Measurements from ENCODE around the gene RELN. TPM values are rescaled to one million over a fixed set of nuclear protein-coding genes. Genes with fewer than 3 reads are reported as not detected.
"Not testable (repeated sequence)": the region's sequence is repeated elsewhere in the genome, so short reads cannot be mapped to it uniquely, and the experiment has no call there.

The RELN gene
- total RNA-seq, 2 donors from 2014 or later: 6.9 to 8.0 TPM

DNA sequence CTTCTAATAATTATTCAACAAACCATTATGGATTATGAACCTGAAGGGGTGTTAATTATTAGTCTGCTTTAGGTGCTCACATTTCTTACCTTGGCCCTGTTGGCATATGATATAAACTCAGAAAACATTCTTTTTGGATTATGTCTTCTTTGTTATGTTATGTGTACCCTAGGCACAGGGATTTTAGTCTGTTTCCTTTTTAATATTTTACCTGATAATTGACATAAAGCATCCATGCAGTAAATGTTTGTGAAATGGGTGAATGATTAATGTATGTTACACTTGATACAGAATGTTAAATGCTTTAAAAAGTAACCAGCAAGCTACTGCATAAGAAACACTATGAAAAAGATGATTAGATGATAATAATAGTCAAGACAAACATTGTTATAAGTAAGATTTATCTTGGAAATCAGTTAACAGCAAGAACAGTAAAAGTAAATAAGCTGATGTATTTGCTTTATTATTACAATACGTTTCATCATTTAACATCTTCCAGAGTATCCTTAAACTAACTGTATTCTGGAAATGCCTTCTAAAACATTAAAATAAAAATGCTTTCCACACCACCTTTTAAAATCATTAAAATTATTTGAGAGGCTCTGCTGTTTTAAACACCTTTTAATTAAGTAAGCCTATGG, 204.7 kb downstream of the RELN start:
- Histone ChIP-seq H3K27ac (no peak overlapping the region), H3K36me3 (no peaks in the 10 kb centered on the region), H3K4me1 (no peaks in the 10 kb centered on the region), H3K27me3 (no peaks in the 10 kb centered on the region), H3K4me3 (no peak overlapping the region), H3K9me3 (no peaks in the 10 kb centered on the region)
- TF ChIP-seq, protein P1, sequence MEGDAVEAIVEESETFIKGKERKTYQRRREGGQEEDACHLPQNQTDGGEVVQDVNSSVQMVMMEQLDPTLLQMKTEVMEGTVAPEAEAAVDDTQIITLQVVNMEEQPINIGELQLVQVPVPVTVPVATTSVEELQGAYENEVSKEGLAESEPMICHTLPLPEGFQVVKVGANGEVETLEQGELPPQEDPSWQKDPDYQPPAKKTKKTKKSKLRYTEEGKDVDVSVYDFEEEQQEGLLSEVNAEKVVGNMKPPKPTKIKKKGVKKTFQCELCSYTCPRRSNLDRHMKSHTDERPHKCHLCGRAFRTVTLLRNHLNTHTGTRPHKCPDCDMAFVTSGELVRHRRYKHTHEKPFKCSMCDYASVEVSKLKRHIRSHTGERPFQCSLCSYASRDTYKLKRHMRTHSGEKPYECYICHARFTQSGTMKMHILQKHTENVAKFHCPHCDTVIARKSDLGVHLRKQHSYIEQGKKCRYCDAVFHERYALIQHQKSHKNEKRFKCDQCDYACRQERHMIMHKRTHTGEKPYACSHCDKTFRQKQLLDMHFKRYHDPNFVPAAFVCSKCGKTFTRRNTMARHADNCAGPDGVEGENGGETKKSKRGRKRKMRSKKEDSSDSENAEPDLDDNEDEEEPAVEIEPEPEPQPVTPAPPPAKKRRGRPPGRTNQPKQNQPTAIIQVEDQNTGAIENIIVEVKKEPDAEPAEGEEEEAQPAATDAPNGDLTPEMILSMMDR (IDR thresholded peaks at IDR 0.05): no peak
- DNase-seq (ENCODE audit: low spot score): no peak

- H3K27me3 ChIP-seq: no peaks in the 10 kb centered on the region
- H3K27ac ChIP-seq: no peak overlapping the region
- no peaks in the 10 kb centered on the region for H3K4me1 ChIP-seq
- no peaks in the 10 kb centered on the region for H3K36me3 ChIP-seq
- DNase-seq (ENCODE audit: low spot score): no peak
- TF ChIP-seq, protein P1 (IDR thresholded peaks at IDR 0.05): no peak
- no peaks in the 10 kb centered on the region for H3K9me3 ChIP-seq
- H3K4me3 ChIP-seq: no peak overlapping the region
These were observed 208.0 kb downstream of the RELN start for GRCh38 chr7:103781409-103781808.

DNA sequence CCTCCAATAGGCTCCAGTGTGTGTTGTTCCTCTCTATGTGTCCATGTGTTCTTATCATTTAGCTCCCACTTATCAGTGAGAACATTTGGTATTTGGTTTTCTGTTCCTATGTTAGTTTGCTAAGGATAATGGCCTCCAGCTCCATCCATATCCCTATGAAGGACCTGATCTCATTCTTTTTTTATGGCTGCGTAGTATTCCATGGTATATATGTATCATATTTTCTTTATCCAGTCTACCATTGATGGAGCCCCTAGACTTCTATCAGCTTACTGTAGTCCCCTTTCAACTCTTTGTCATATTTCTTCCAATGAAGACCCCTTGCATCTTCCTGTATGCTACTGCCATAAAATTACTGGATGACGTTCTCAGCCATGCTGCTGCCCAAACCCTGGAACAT, 208.9 kb downstream of the RELN start:
- not testable (repeated sequence) for H3K4me1 ChIP-seq; H3K9me3 ChIP-seq; H3K27ac ChIP-seq; H3K27me3 ChIP-seq; H3K36me3 ChIP-seq; H3K4me3 ChIP-seq; DNase-seq (ENCODE audit: low spot score)

DNA sequence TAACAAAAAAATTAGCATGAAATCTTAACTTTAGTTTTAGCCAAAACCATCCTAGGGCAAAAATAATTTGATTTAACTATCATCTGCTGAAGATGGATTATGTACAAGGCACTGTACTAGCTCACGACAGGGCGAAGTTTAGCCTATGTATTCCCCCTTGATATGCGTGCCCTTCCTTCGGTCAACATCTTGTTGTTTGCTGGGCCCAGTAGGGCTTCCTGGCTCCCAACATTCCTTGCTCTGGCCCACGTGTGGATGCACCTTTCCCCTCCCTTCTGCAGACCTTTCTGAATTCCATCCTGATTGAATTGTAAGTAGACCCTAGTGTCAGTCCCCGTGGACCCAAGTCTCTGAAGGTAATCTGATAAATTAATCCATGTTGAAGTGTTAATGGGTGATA, 212.0 kb downstream of the RELN start:
- no peak for DNase-seq (ENCODE audit: low spot score)
- no peak overlapping the region for H3K27ac ChIP-seq
- TF ChIP-seq, protein P1 (IDR thresholded peaks at IDR 0.05): no peak

DNA sequence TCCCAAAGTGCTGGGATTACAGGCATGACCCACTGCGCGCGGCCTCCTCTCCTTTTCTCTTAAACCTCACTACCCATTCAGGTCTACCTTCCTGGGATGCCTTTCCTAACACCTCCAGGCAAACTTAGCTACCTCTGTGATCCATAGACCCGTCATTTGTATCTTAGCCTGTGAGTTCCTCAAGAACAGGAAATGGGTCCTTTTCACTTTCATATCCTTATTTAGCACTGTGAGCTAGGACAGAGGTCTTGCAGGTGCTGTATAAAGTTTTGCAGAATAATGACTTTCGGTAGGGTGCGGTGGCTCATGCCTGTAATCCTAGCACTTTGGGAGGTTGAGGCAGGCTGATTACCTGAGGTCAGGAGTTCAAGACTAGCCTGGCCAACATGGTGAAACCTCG, 215.7 kb downstream of the RELN start:
- no peak for DNase-seq (ENCODE audit: low spot score)
- Histone ChIP-seq H3K4me3 (no peak overlapping the region), H3K27ac (no peak overlapping the region), H3K4me1 (no peaks in the 10 kb centered on the region), H3K27me3 (no peaks in the 10 kb centered on the region), H3K36me3 (no peaks in the 10 kb centered on the region), H3K9me3 (no peaks in the 10 kb centered on the region)
- TF ChIP-seq, protein P1 (IDR thresholded peaks at IDR 0.05): no peak

More for the DNA sequence above, 212.0 kb downstream of the RELN start:
- Histone ChIP-seq H3K4me1 (no peaks in the 10 kb centered on the region), H3K4me3 (no peak overlapping the region), H3K9me3 (no peaks in the 10 kb centered on the region), H3K36me3 (no peaks in the 10 kb centered on the region), H3K27me3 (no peaks in the 10 kb centered on the region)

- Histone ChIP-seq H3K27me3 (no peaks in the 10 kb centered on the region), H3K27ac (no peak overlapping the region), H3K4me1 (no peaks in the 10 kb centered on the region), H3K9me3 (no peaks in the 10 kb centered on the region), H3K36me3 (no peaks in the 10 kb centered on the region), H3K4me3 (no peak overlapping the region)
- no peak for DNase-seq (ENCODE audit: low spot score)
- TF ChIP-seq, protein P1 (IDR thresholded peaks at IDR 0.05): no peak
These were observed 217.2 kb downstream of the RELN start for GRCh38 chr7:103772171-103772773.
